Endothelial cell of umbilical vein (primary cell): ENCODE measurements around the gene REG1A. TPM values are rescaled to one million over a fixed set of nuclear protein-coding genes. Genes with fewer than 3 reads are reported as not detected.

ENCODE experiments used
- BruUV-seq: library from RNA; stranded (reverse); fragments of 400-500 nt; replicated peaks from 2 replicates; lab custom pipeline; 2021; lab: Mats Ljungman, UMichigan
- CTCF ChIA-PET: fragments of 300-600, 350-600 bp; sonication (Branson Sonifier 250); formaldehyde crosslinking; loops from one replicate; lab custom pipeline; 2021; ENCODE audit warnings: antibody characterized with exemption, inconsistent platforms; lab: Charles Lee
- POLR2A ChIA-PET: fragments of 300-600, 350-600 bp; sonication (Branson Sonifier 250); formaldehyde crosslinking; loops from one replicate; lab custom pipeline; 2021; ENCODE audit warnings: antibody characterized with exemption, inconsistent platforms; lab: Charles Lee
- DNase-seq: peaks from one replicate; pipeline ENCODE4 v3.0.0-alpha.2; 2011; ENCODE audit warnings: low read depth, low spot score
- FAIRE-seq: peaks from 2 replicates; lab custom pipeline; 2011; peaks lifted over from hg19 to GRCh38; lab: Jason Lieb, UNC
- H2AFZ ChIP-seq: 2 replicates; pipeline ENCODE4 v1.6.0; 2012; ENCODE audit warnings: low read depth, low read length, control low read depth, inconsistent platforms
- H3K27ac ChIP-seq: 2 replicates; pipeline ENCODE4 v1.5.1; 2011; ENCODE audit warnings: low read depth, mild to moderate bottlenecking, control low read depth, low read length, moderate library complexity; ENCODE audit not compliant: insufficient read depth
- H3K27me3 ChIP-seq, 2 experiments: 2 replicates each; pipeline versions ENCODE4 v1.6.0 to v1.6.1; 2011; ENCODE audit warnings: low read length in 2 of 2, mixed read lengths in 1 of 2; ENCODE audit not compliant: control insufficient read depth in 2 of 2, insufficient read depth in 2 of 2
- H3K36me3 ChIP-seq, 2 experiments: 2 replicates in 1 of 2; 3 replicates in 1 of 2; pipeline ENCODE4 v1.5.1; 2011; ENCODE audit warnings: low read length in 2 of 2, mild to moderate bottlenecking in 1 of 2, moderate library complexity in 1 of 2; ENCODE audit not compliant: control insufficient read depth in 2 of 2, insufficient read depth in 2 of 2; ENCODE audit errors: extremely low read depth in 1 of 2
- H3K4me1 ChIP-seq: 3 replicates; pipeline ENCODE4 v1.5.1; 2011; ENCODE audit warnings: mild to moderate bottlenecking, low read length; ENCODE audit not compliant: control insufficient read depth, insufficient read depth; ENCODE audit errors: extremely low read depth
- H3K4me2 ChIP-seq: 2 replicates; pipeline ENCODE4 v1.6.1; 2011; ENCODE audit warnings: low read length, control low read depth, mixed read lengths; ENCODE audit not compliant: insufficient read depth
- H3K4me3 ChIP-seq, 3 experiments: fragments of 200-600 bp in 1 of 3; sonication (generic), shearing (Covaris generic) in 1 of 3; replicated peaks in 1 of 3; 2 replicates each; pipeline ENCODE4 v1.5.1; 2011 to 2016; ENCODE audit warnings: control low read depth in 3 of 3, low read length in 3 of 3, mild to moderate bottlenecking in 2 of 3, inconsistent platforms in 1 of 3, low read depth in 1 of 3, moderate library complexity in 1 of 3; ENCODE audit not compliant: insufficient read depth in 1 of 3
- H3K79me2 ChIP-seq: 2 replicates; pipeline ENCODE4 v1.6.0; 2012; ENCODE audit warnings: low read length, inconsistent platforms; ENCODE audit not compliant: control insufficient read depth, insufficient read depth
- H3K9ac ChIP-seq: replicated peaks from 2 replicates; pipeline ENCODE3; 2011; ENCODE audit warnings: low read length, control low read depth; ENCODE audit not compliant: insufficient read depth; ENCODE audit errors: extremely low read depth
- H3K9me1 ChIP-seq: replicated peaks from 3 replicates; pipeline ENCODE4 v1.6.0; 2011; ENCODE audit warnings: mild to moderate bottlenecking, low read length; ENCODE audit not compliant: control insufficient read depth, insufficient read depth; ENCODE audit errors: extremely low read depth
- H3K9me3 ChIP-seq: replicated peaks from 2 replicates; pipeline ENCODE4 v1.5.1; 2012; ENCODE audit warnings: low read length, inconsistent platforms; ENCODE audit not compliant: control insufficient read depth, insufficient read depth
- H4K20me1 ChIP-seq: replicated peaks from 2 replicates; pipeline ENCODE3; 2011; ENCODE audit warnings: mild to moderate bottlenecking, low read length; ENCODE audit not compliant: control insufficient read depth, insufficient read depth; ENCODE audit errors: extremely low read depth
- CTCF ChIP-seq, 2 donors: IDR thresholded peaks; 1 replicate in 1 of 2; 2 replicates in 1 of 2; pipeline ENCODE4 v1.5.1; 2011; ENCODE audit warnings: low read length in 2 of 2, mild to moderate bottlenecking in 2 of 2, moderate library complexity in 2 of 2, control low read depth in 1 of 2, inconsistent platforms in 1 of 2, low read depth in 1 of 2; ENCODE audit not compliant: insufficient read depth in 1 of 2; ENCODE audit errors: extremely low read depth in 1 of 2
- EZH2 ChIP-seq: IDR thresholded peaks from 2 replicates; pipeline ENCODE4 v1.6.1; 2012; ENCODE audit warnings: borderline replicate concordance, low read depth, mild to moderate bottlenecking, moderate library complexity, low read length, inconsistent platforms; ENCODE audit not compliant: severe bottlenecking
- FOS ChIP-seq: IDR thresholded peaks from 2 replicates; pipeline ENCODE4 v1.6.1; 2011; ENCODE audit warnings: mild to moderate bottlenecking, low read length, moderate library complexity, borderline replicate concordance; ENCODE audit not compliant: insufficient read depth
- GATA2 ChIP-seq: IDR thresholded peaks from 2 replicates; pipeline ENCODE4 v1.7.0; 2011; ENCODE audit warnings: low read depth, mild to moderate bottlenecking, moderate library complexity, mixed read lengths, low read length; ENCODE audit not compliant: insufficient read length, insufficient read depth
- JUN ChIP-seq: IDR thresholded peaks from 2 replicates; pipeline ENCODE4 v1.6.1; 2011; ENCODE audit warnings: borderline replicate concordance, low read depth; ENCODE audit not compliant: insufficient read length, insufficient read depth
- MAX ChIP-seq: IDR thresholded peaks from 2 replicates; pipeline ENCODE4 v1.6.1; 2011; ENCODE audit not compliant: insufficient read depth, insufficient read length
- MYC ChIP-seq: IDR thresholded peaks from one replicate; pipeline ENCODE4 v1.6.1; 2011; ENCODE audit warnings: mild to moderate bottlenecking, low read depth, low read length
- POLR2A ChIP-seq: IDR thresholded peaks from 2 replicates; pipeline ENCODE4 v1.6.1; 2012; ENCODE audit warnings: low read depth, mild to moderate bottlenecking, control low read depth, low read length
- POLR2AphosphoS5 ChIP-seq: IDR thresholded peaks from 2 replicates; pipeline ENCODE4 v1.6.1; 2012; ENCODE audit warnings: low read depth, mild to moderate bottlenecking, control low read depth, low read length, moderate library complexity; ENCODE audit not compliant: insufficient read depth
- dilution Hi-C: fragments of 300-500 bp; cut with MboI; formaldehyde crosslinking; loops from one replicate; pipeline ENCODE4 v1.15.0; 2019; ENCODE audit warnings: low sequenced_read_pairs; ENCODE audit not compliant: extremely low pct_ligation_motif_present
- intact Hi-C: fragments of 100-400 bp; cut with micrococcal nuclease; formaldehyde crosslinking; loops from one replicate; pipeline ENCODE4 v1.10.0; 2022
- polyA plus RNA-seq, 4 experiments: library from polyadenylated mRNA; depleted of rRNA in 3 of 4; stranded (reverse) in 3 of 4; unstranded in 1 of 4; fragments of >200 nt; gene quantifications; 2 replicates each; pipeline versions ENCODE4 v1.2.1 to v1.2.3, GENCODE V29; 2011 to 2012; ENCODE audit warnings: missing spikeins in 1 of 4
- total RNA-seq: library from RNA; stranded (reverse); gene quantifications from 2 replicates; pipeline ENCODE4 v1.2.3, GENCODE V29; 2021

Gene REG1A
- total and polyA plus RNA-seq, 2 donors (not counting 3 experiments of a cell fraction or from before 2014, with no cell fraction given) = not detected

GRCh38 chr2:79082987-79083386 lies 37.3 kb upstream of the REG1A start:
- Histone ChIP-seq H3K36me3 (no peaks in the 10 kb centered on the region), H3K9me1 (no peaks in the 10 kb centered on the region), H3K4me1 (no peaks in the 10 kb centered on the region), H2AFZ (no peak overlapping the region), H3K27me3 (no peaks in the 10 kb centered on the region), H4K20me1 (no peaks in the 10 kb centered on the region), H3K4me3 (no peak overlapping the region), H3K9me3 (peaks cover 2% of the 10 kb centered on the region), H3K4me2 (no peak overlapping the region), H3K9ac (no peak overlapping the region), H3K27ac (no peak overlapping the region), H3K79me2 (no peaks in the 10 kb centered on the region)
- intact Hi-C loops = no loop called here
- BruUV-seq = no TSS peak
- dilution Hi-C loops = no loop called here
- FAIRE-seq (no peak), DNase-seq (no peak)
- TF ChIP-seq MAX (no peak), FOS (no peak), GATA2 (no peak), EZH2 (no peak), POLR2AphosphoS5 (no peak), MYC (no peak), JUN (no peak), CTCF (IDR thresholded peaks at IDR 0.05; ENCODE audit: extremely low read depth in 1 of 2, insufficient read depth in 1 of 2, low read depth in 1 of 2, low read length in 2 of 2) (no peak), POLR2A (no peak)
- CTCF ChIA-PET = no interaction called here
- POLR2A ChIA-PET = no interaction called here
